NCI-H2081 (cell line): ENCODE data around the gene FAM241B.

Experiments used
- DNase-seq, 2 experiments: peaks; one replicate each; lab custom pipeline; 2025; lab: John Stamatoyannopoulos, UW

FAM241B gene

DNA sequence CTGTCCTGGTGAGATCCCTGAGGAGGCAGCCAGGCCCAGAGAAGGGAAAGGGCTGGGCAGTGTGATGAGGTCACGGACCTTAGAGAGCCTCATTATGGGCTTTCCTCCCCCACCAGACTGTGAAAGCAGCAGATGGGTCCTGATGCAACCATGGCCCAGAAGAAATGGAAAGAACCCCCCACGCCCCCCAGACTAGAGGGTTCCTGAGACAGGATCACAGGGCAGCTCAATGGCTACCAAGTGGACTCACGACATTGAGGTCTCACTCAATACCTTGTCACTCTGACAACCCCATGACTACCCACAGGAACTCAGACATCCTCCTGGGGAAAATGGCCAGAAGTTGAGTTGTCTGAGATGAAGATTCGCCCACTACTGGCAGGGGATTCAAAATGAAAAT is 36.7 kb downstream of the FAM241B start:
- DNase-seq: no peak

DNA sequence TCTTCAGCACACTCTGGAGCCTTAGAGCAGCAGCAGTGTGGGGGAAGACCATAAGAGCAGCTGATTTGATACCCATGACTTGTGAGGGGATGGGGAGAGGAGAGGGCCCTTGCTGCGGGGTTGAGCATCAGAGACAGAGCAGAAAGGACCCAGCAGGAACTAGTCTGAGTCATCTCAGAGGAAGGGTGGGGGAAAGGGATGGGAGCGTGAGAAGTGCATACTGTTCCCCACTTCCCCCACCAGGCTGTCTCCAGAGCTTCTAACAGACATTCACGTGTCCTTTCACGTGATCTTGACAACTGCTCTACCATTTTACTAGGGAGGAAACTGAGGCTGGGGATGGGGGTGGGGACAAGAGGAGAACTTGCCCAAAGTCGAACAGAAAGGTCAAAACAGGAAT is 38.7 kb downstream of the FAM241B start:
- DNase-seq: no peak

DNA sequence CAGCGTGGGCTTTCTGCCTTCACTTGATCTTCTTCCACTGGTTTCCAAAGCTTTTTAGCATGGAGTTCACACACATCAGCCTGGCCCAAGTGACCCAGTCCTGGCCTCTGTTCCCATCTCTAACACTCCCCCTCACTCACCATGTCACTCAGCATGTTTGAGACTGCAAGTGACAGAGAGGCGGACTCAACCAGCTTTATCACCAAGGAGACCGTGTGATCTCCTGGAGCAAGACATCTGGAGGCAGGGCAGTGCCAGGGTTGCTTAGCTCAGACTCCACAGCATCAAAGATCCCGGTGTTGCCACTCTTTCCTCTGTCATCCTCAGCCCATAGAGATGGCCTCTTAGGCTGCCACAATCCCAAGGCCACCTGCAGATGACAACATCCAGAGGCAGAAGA is 39.4 kb downstream of the FAM241B start:
- DNase-seq: no peak

DNA sequence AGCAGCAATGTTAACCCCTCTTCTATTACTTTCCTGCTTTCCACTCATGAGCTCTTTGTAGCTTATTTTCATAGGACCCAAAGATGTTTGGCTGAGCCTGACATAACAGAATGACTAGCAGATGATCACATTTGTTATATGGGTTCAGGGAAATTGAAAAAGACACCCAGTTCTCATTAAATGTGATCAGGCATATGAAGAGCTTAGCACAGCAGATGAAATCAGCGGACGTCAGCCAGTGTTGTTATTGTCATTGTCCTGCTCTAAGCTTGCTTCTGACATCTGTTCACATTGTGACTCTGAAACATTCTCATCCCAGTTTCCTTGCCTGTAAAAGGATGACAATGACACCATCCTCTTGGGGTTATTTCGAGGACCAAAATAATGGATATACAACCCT is 43.5 kb downstream of the FAM241B start:
- DNase-seq: no peak

DNA sequence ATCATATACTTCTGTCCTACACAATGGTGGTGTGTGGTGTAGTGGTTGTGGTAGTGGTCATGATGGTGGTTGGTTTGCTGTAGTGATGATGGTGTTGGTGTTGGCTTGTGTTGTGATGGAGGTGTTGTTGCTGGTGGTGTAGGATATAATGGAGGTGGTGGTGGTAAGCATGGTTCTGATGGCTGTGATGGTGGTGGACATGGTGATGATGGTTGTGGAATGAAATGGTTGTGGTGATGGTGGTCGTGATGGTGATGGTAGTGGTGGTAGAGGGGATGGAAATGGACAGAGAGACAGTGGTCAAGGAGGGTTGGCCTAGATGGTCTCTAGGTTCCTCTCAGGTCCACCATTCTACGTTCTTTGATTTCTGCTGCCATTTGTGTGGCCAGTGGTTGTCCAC is 44.7 kb downstream of the FAM241B start:
- no peak for DNase-seq

DNA sequence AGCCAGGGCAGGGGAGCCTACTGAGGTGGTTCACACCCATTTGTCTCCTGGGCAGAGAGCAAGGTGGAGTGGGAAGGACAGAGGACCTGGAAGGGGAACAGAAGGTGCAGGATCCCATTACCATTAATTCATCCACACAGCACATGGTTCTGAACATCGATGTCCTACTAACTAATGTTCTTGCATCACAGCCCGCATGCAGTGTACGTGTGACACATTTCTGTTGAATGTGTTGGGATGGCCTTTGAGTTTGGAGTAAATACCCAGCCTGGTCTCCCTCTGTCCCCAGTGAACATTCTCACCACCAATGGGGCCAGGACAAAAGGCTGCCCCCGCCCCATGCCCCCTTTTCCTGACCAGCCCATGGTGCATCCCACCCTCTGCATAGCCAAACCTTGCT is 46.3 kb downstream of the FAM241B start:
- no peak for DNase-seq

DNA sequence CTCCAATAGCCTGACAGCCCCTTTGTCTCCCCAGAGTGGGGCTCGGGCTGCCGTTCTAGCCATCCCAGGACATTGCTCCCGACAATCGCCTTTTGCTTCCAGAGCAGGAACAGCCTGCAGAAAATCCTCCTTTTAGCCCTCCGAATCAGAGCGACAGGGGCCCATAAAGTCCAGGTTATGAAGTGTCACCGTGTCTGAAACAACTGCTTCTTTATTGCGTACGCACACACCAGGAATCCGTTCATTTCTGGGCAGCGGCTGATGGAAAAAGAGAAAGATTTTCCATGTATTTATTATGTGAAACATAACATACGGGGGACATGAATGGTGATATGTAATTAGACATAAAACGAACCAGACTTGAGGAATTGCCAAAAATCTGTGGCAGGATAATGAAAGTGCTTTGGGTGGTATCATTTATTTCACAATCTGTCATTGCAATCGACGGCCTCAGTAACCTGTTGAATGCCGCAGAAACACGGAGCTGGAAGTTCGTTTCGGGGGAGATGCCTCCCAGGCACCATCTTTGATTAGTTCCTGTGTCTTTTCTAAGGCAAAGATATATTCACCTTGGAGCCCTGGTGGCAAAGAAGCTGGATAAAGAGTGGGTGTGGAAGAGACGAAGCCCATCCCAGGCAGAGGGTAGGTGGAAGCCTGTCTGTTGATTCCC is 48.1 kb downstream of the FAM241B start:
- peak in 1 of 2 experiments; percentile 36 for DNase-seq

DNA sequence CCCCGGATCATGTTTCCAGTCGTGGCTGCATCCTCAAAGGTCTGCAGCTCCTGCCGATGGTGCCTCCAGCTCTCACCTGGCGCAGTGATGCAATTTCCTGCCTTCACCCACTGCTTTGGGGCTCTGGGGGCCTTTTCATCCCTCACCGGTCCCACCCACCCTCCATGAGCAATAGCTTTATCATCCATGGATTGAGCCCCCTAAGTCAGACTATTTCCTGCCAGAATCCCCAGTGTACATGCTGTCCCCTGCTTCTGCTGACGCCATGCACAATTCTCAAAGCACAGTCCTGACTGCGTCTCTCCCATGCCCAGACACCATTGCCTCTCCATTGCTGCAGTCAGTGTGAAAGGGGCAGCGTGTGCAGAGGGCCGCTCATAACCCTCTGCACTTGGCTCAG is 49.7 kb downstream of the FAM241B start:
- no peak for DNase-seq

DNA sequence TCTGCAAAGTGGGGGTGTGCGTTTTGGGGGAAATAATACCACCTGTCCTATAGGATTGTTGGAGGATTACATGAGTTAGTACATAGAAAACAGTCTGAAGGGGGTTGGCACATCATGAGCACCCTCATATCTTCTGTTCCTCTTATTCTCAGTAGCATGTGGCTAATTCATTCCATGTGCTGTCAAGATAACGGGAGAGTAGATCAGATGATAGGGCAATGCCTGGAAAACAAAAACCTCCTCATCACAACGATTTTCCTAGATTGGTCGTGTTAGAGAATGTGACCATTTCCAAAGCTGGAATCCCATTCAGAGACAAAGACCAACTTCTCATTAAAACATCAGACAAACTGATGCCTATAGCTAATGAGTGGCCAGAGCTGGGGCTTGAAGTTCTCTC is 50.6 kb downstream of the FAM241B start:
- no peak for DNase-seq

DNA sequence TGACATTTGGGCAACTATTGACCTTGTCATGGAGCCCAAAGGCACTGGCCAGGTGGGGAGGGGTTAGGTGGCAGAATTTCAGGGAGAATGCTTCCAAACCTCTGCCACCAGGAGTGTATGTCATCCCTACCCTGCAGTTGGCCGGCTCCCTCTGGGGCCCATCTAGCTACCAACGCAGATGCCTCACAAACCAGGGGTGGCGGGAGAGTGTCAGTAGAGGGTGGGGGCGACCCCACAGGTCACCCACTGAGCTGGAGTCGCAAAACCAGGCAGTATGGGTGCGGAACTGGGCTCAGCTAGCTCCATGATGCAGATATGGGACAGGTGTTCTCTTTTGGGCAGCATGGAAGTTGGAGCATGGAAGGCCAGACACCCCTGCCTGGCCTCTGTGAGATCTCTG is 51.4 kb downstream of the FAM241B start:
- DNase-seq: no peak

DNA sequence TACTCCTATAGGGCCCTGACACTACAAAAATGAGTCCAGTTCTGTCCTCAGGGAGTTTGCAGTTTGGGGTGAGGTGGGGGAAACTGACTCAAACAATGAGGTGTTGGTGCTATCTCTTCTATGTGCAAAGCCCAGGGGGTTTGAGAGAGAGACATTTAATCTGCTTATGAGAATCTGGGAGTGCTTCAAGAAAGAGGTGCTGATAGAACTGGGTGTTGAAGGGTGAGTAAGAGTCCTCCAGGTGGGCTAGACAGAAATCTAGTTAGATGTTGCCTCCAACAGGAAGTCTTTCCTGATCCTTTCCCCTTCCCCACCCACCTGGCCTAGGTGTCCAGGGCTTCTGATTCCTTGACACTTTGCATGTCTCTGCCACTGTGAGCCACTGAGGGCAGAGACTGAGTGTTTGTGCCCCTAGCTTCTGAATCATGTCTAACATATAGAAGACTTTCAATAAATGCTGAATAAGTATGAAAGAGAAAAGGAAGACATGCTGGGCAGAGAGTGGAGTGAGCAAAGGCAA is 53.0 kb downstream of the FAM241B start:
- no peak for DNase-seq
